HEK293 (cell line): ENCODE results near the gene THSD4.

Experiments used
- CTCF ChIA-PET: fragments of 350-600 bp; formaldehyde crosslinking; extraction: SDS; loops from one replicate; lab custom pipeline; 2021; ENCODE audit warnings: antibody characterized with exemption; lab: Yijun Ruan, JAX
- POLR2A ChIA-PET: fragments of 300-600 bp; formaldehyde crosslinking; extraction: SDS; loops from one replicate; lab custom pipeline; 2020; ENCODE audit warnings: antibody characterized with exemption, inconsistent platforms; lab: Yijun Ruan, JAX
- H3K27ac ChIP-seq: fragments of 200-500 bp; sonication (Bioruptor generic); 2 replicates; pipeline ENCODE4 v1.5.1; 2014; ENCODE audit warnings: low read depth, low read length, control low read depth, inconsistent platforms; ENCODE audit errors: extremely low read depth
- H3K36me3 ChIP-seq, 2 experiments: fragments of 200-500 bp in 1 of 2; sonication (Bioruptor generic) in 1 of 2; 1 replicate in 1 of 2; 2 replicates in 1 of 2; pipeline ENCODE4 v1.5.1; 2014 to 2017; ENCODE audit warnings: inconsistent platforms in 2 of 2, low read length in 2 of 2; ENCODE audit not compliant: control insufficient read depth in 2 of 2, insufficient read depth in 1 of 2
- H3K4me1 ChIP-seq: fragments of 200-500 bp; sonication (Bioruptor generic); 2 replicates; pipeline ENCODE4 v1.5.1; 2014; ENCODE audit warnings: mild to moderate bottlenecking, low read length, inconsistent platforms; ENCODE audit not compliant: control insufficient read depth, insufficient read depth
- H3K4me3 ChIP-seq: 2 replicates; pipeline ENCODE4 v1.5.1; 2011; ENCODE audit warnings: low read depth, mild to moderate bottlenecking, control low read depth, low read length, moderate library complexity
- H3K9me3 ChIP-seq: fragments of 200-500 bp; sonication (Bioruptor generic); 2 replicates; pipeline ENCODE4 v1.5.1; 2014; ENCODE audit warnings: low read depth, low read length, inconsistent platforms; ENCODE audit not compliant: control insufficient read depth, insufficient read depth
- BCL6B ChIP-seq: fragments of 450-650 bp; formaldehyde crosslinking; IDR thresholded peaks from 2 replicates; pipeline ENCODE4 v1.5.1; 2017; ENCODE audit warnings: missing biosample characterization, missing genetic modification characterization
- HIC1 ChIP-seq: fragments of 450-650 bp; formaldehyde crosslinking; IDR thresholded peaks from 2 replicates; pipeline ENCODE4 v1.5.1; 2016; ENCODE audit warnings: missing biosample characterization, missing genetic modification characterization
- MYNN ChIP-seq: fragments of 450-650 bp; formaldehyde crosslinking; IDR thresholded peaks from 2 replicates; pipeline ENCODE4 v1.5.1; 2016; ENCODE audit warnings: missing biosample characterization, missing genetic modification characterization, borderline replicate concordance
- SCRT1 ChIP-seq: fragments of 450-650 bp; formaldehyde crosslinking; IDR thresholded peaks from 2 replicates; pipeline ENCODE4 v1.5.1; 2016; ENCODE audit warnings: missing biosample characterization, missing genetic modification characterization, borderline replicate concordance
- SP7 ChIP-seq: fragments of 450-650 bp; formaldehyde crosslinking; IDR thresholded peaks from 2 replicates; pipeline ENCODE4 v1.5.1; 2016; ENCODE audit warnings: missing biosample characterization, missing genetic modification characterization
- ZBTB49 ChIP-seq: fragments of 450-650 bp; formaldehyde crosslinking; IDR thresholded peaks from 2 replicates; pipeline ENCODE4 v1.5.1; 2016; ENCODE audit warnings: missing biosample characterization, missing genetic modification characterization, low read depth
- ZFP37 ChIP-seq: fragments of 450-650 bp; formaldehyde crosslinking; IDR thresholded peaks from 2 replicates; pipeline ENCODE4 v1.5.1; 2016; ENCODE audit warnings: missing biosample characterization, missing genetic modification characterization
- ZNF16 ChIP-seq: fragments of 450-650 bp; formaldehyde crosslinking; IDR thresholded peaks from 2 replicates; pipeline ENCODE4 v1.5.1; 2016; ENCODE audit warnings: low read depth, missing biosample characterization, missing genetic modification characterization
- ZNF174 ChIP-seq: fragments of 450-650 bp; formaldehyde crosslinking; IDR thresholded peaks from 2 replicates; pipeline ENCODE4 v1.5.0; 2017; ENCODE audit warnings: missing biosample characterization, mild to moderate bottlenecking, missing genetic modification characterization
- ZNF280C ChIP-seq: fragments of 450-650 bp; formaldehyde crosslinking; IDR thresholded peaks from 2 replicates; pipeline ENCODE4 v1.5.1; 2016; ENCODE audit warnings: missing biosample characterization, missing genetic modification characterization
- ZNF366 ChIP-seq: fragments of 450-650 bp; formaldehyde crosslinking; conservative IDR thresholded peaks from 2 replicates; pipeline ENCODE4 v1.5.1; 2016; ENCODE audit warnings: missing biosample characterization, missing genetic modification characterization
- ZNF596 ChIP-seq: fragments of 450-650 bp; IDR thresholded peaks from 2 replicates; pipeline ENCODE4 v1.5.0; 2018; ENCODE audit warnings: missing biosample characterization, mild to moderate bottlenecking, missing genetic modification characterization, moderate library complexity
- ZNF624 ChIP-seq: fragments of 450-650 bp; formaldehyde crosslinking; IDR thresholded peaks from 2 replicates; pipeline ENCODE4 v1.5.1; 2017; ENCODE audit warnings: missing biosample characterization, missing genetic modification characterization
- ZNF701 ChIP-seq: fragments of 450-650 bp; formaldehyde crosslinking; IDR thresholded peaks from 2 replicates; pipeline ENCODE4 v1.5.1; 2016; ENCODE audit warnings: missing biosample characterization, missing genetic modification characterization
- ZNF76 ChIP-seq: fragments of 450-650 bp; formaldehyde crosslinking; IDR thresholded peaks from 2 replicates; pipeline ENCODE4; 2016; ENCODE audit warnings: low read depth, missing biosample characterization, missing genetic modification characterization, borderline replicate concordance
- ZNF785 ChIP-seq: fragments of 450-650 bp; formaldehyde crosslinking; IDR thresholded peaks from 2 replicates; pipeline ENCODE4 v1.5.1; 2016; ENCODE audit warnings: missing biosample characterization, missing genetic modification characterization
- ZNF830 ChIP-seq: fragments of 450-650 bp; IDR thresholded peaks from 2 replicates; pipeline ENCODE4 v1.5.0; 2018; ENCODE audit warnings: missing biosample characterization, missing genetic modification characterization, low read depth, mild to moderate bottlenecking, moderate library complexity
- ZNF837 ChIP-seq: fragments of 450-650 bp; formaldehyde crosslinking; IDR thresholded peaks from 2 replicates; pipeline ENCODE4 v1.5.1; 2016; ENCODE audit warnings: missing biosample characterization, missing genetic modification characterization

Gene THSD4

GRCh38 chr15:71387810-71388209 is 272.5 kb downstream of the THSD4 start (continued):
- no peak for TF ChIP-seq ZNF280C (tag by site-specific recombination)

- Histone ChIP-seq H3K9me3 (no peaks in the 10 kb centered on the region), H3K36me3 (no peaks in the 10 kb centered on the region), H3K4me3 (no peak overlapping the region), H3K4me1 (peaks cover 52% of the 10 kb centered on the region), H3K27ac (peak overlapping the region; percentile 44; the same call in 1 of the 2 replicates)
- TF ChIP-seq ZNF366 (tag by site-specific recombination) (no peak), ZNF830 (tag by site-specific recombination) (no peak), ZNF785 (tag by site-specific recombination) (no peak), MYNN (tag by site-specific recombination) (no peak), ZNF837 (tag by site-specific recombination) (no peak), SP7 (tag by site-specific recombination) (no peak), ZNF76 (no peak), ZNF16 (no peak), ZNF174 (tag by site-specific recombination) (no peak), BCL6B (tag by site-specific recombination) (no peak), ZFP37 (no peak), ZBTB49 (no peak), ZNF701 (no peak), HIC1 (tag by site-specific recombination) (no peak), ZNF596 (tag by site-specific recombination) (no peak), SCRT1 (no peak), ZNF624 (tag by site-specific recombination) (no peak)
- ChIA-PET CTCF (interaction anchor here (0.6 kb wide), 1 partner anchor 355 kb away, joined by 3 read pairs; no protein-coding TSS in a partner anchor), POLR2A (interaction anchor here (0.8 kb wide), 1 partner anchor 95 kb away, joined by 3 read pairs; no protein-coding TSS in a partner anchor)
Observed at GRCh38 chr15:71390096-71390495, 274.8 kb downstream of the THSD4 start.
